LNCaP clone FGC (cell line): ENCODE results near the gene POLR2M.
A peak's percentile ranks its signal among the peaks of the same experiment; 100 is the strongest.

Source experiments
- DNase-seq: peaks from one replicate; pipeline ENCODE4 v3.0.0-alpha.2; 2011; ENCODE audit warnings: low read depth
- H3K4me3 ChIP-seq: 2 replicates; pipeline ENCODE4 v1.5.1; 2011; ENCODE audit warnings: mild to moderate bottlenecking, low read depth, low read length, control low read depth
- CTCF ChIP-seq: IDR thresholded peaks from 2 replicates; pipeline ENCODE4 v1.5.1; 2012; ENCODE audit warnings: mild to moderate bottlenecking; ENCODE audit not compliant: control insufficient read depth, insufficient read depth; ENCODE audit errors: extremely low read depth

The POLR2M gene

GRCh38 chr15:57698991-57699390, 7.5 kb upstream of the POLR2M start:
- DNase-seq: no peak
- no peak for TF ChIP-seq CTCF

GRCh38 chr15:57703387-57703786, 3.1 kb upstream of the POLR2M start:
- no peak for DNase-seq
- no peak overlapping the region for H3K4me3 ChIP-seq
- no peak for TF ChIP-seq CTCF

More at GRCh38 chr15:57698991-57699390, 7.5 kb upstream of the POLR2M start:
- no peak overlapping the region for H3K4me3 ChIP-seq

GRCh38 chr15:57704441-57704840, 2.1 kb upstream of the POLR2M start:
- TF ChIP-seq CTCF: no peak
- DNase-seq: no peak
- no peak overlapping the region for H3K4me3 ChIP-seq

- DNase-seq: no peak
- TF ChIP-seq CTCF: no peak
- peak overlapping the region; percentile 97 for H3K4me3 ChIP-seq
Measured at GRCh38 chr15:57705746-57706404, 639 bp upstream of the POLR2M start.

- DNase-seq: no peak
- no peak for TF ChIP-seq CTCF
- peak overlapping the region; percentile 97 for H3K4me3 ChIP-seq
Measured at GRCh38 chr15:57708047-57708446, 1.5 kb downstream of the POLR2M start.

GRCh38 chr15:57718309-57718708, 11.8 kb downstream of the POLR2M start:
- no peak for DNase-seq
- TF ChIP-seq CTCF: no peak
- no peak overlapping the region for H3K4me3 ChIP-seq

GRCh38 chr15:57720867-57721266, 14.4 kb downstream of the POLR2M start:
- H3K4me3 ChIP-seq: no peak overlapping the region
- DNase-seq: no peak
- no peak for TF ChIP-seq CTCF
